ENCODE results near the gene SIK3.

- TF ChIP-seq POLR2AphosphoS5 (IDR thresholded peaks at IDR 0.05; ENCODE audit: borderline replicate concordance, low read depth, low read length) (no peak), EZH2 (IDR thresholded peaks at IDR 0.05) (no peak), FOXP2 (optimal IDR thresholded peaks at IDR 0.05; ENCODE audit: control extremely low read depth, extremely low read length, insufficient read depth) (no peak)
Observed at GRCh38 chr11:117011541-117011898, 86.7 kb downstream of the SIK3 start.

All from SK-N-MC (cell line).